ENCODE measurements around the gene AP1G2.

The AP1G2 gene

DNA sequence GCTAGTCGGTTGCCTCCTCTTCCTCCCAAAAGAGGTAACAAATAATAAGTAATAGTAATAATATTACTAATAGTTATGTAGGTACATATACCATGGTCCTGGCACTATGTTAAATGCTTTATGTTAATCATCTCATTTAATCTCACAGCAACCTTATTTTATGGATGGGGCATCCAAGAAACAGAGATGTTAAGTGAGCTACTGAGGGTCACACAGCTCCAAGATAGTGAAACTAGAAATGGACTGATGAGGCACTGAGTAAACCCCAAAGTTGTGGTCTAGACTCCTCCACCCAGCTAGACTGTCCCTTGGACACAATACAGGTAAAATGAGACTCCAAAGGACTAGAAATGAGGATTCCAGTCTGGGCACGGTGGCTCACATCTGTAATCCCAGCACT, 31.1 kb downstream of the AP1G2 start:
- FAIRE-seq, result no peak

DNA sequence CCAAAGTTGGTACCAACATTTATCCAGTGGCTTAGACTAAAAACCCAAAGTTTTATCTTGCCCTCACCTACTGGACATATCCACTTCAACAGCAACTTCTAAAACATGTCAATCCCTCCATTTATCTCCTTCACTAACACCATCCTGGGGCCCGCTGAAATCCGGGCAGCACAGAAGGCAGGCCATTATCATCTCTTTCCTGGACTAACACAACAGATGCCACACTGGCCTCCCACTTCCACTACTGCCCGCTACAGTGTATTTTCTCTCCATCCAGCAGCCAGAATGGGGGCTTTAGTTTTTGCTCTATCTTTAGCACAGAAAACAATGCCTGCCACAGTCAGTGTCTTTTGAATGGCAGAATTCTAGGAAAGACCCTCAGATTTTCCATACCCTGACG, 31.6 kb downstream of the AP1G2 start:
- FAIRE-seq, result no peak

DNA sequence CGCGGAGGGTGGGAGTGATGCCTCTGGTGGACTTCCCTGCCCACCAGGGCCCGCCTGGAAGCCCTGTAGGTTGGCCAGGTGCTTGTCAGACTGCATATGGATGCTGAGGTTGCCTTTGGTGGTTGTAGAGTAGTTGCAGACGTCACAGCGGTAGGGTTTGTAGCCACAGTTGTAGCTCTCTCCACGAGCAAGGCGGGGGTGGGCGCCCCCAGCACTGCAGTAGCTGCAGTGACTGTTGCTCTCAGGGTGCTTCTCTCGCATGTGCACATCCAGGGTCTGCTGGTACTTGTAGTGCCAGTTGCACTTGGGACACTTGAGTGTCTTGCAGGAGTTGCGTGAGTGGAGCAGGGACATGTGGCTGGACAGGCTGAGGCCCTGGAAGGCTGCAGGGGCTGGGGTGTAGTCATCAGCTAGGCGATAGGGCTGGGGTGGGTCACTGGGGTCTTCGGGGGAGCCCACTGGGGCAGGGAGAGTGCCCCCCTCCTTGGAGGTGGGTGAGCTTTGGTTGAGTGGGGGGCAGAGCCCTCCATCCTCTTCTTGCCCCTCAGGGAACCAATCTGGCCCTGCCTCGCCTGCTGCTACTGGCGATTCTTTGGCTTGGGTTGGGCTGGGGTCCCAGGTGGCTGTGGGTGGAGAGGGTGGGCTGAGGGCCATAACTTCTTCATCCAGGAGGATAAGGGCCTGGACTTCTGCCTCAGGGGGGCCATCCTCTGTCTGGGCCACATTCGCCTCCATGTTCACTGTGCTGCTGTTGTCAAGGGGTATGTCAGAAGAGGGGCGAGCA, 33.7 kb downstream of the AP1G2 start:
- FAIRE-seq, result no peak

DNA sequence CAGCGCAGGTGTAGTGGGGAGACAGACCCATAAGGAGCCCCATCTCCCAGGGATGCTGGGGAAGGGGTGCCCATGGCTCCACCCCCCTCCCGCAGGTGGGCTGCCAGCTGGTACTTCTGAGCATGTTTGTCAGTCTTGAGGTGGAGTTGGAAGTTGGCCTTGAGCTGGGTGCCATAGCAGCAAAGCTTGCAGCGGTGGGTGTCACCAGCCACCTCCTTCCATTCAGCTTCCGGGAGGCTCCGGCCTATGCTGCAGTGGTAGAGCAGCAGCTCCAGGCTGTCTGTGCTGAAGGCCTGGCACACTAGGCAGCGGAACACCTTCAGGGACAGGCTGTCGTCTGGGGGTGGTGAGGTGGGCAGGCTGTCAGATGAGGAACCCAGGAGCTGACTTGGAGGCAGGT, 34.9 kb downstream of the AP1G2 start:
- no peak for FAIRE-seq

DNA sequence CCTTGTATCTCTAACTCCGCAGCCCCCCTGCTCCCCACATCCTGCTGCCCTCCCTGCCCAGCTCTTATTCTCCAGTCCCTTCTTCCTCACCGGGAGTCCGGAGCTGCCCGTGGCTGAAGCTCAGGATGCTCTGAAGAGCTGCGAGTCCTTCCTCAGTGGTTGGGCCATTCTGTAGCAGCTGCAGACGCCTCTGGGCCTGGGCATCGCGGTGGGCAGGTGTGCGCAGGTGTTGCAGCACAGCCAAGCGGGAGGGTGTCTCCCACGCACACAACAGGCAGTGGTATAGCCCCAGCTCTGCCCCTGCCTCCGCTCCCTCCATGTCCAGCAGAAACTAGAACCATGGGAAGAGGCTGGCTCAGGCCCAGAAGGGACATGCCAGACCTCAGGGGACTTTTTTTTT, 36.2 kb downstream of the AP1G2 start:
- FAIRE-seq, result no peak

DNA sequence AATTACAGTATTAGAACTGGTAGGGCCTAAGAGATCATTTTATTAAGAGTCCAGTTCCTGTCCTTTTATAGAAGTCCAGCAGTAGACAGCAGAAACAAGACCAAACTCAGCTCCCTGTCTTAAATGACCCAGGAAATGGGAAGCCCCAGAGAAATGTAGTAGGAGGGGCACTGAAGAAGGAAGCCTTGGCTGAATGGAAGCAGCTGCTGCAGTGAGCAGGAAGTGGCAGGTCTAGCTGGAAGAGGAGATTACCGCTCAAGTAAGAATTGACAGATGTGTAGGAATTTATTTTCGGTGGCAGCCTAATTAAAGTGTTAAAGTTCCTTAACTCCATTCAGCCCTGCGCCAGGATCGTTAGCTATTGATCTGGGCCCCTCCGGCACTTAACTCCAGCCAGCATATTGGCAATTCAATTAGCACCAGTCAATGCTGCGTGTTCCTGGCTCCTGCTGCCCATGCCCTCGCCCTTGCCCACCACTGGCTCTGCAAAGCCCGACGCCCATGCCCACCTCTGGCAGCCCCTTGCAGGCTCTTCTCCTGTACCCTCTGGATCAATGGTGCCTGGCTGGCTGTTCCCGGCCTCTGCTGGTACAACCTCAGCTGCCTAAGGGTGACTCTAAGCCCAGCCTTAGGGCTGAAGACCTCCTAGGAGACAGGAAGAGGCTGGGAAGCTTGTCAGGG, 37.1 kb downstream of the AP1G2 start:
- no peak for FAIRE-seq

DNA sequence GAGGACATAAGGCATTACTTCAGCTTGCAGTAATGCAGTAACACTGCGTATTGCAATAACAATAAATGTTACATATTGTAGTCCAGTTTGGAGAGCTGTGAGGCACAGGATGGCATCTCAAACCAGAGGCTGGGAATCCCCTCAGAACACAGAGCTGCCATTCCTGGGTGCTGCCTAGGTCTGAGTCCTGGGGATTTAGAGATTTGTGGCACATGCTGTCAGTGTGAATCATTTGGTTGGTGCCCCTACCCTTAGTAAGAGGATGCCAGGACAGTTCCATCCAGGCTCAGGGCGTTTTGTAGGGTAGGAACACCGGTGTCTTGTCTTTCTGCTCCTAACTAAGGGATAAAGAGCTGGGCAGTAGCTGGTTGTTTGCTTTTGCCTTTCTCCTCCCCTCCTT, 38.6 kb downstream of the AP1G2 start:
- no peak for FAIRE-seq

DNA sequence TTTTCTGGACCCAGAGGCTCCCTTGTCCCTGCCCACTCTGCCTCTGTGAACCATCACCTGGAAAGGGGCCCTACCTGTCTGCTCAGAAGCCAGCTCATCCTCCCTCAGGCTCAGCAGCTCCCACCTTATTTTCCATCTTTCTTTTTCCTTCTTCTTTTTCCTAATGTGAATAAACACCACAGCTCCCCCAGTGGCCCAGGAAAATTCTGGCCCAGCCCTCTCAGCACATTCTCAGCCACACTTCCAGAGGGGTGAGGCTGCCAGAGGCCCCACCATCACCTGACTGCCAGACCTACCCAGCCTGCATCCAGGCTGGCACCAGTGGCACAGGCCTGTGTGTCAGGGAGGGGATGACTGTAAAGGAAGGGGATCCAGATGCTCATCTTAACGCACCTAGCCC, 39.0 kb downstream of the AP1G2 start:
- no peak for FAIRE-seq

DNA sequence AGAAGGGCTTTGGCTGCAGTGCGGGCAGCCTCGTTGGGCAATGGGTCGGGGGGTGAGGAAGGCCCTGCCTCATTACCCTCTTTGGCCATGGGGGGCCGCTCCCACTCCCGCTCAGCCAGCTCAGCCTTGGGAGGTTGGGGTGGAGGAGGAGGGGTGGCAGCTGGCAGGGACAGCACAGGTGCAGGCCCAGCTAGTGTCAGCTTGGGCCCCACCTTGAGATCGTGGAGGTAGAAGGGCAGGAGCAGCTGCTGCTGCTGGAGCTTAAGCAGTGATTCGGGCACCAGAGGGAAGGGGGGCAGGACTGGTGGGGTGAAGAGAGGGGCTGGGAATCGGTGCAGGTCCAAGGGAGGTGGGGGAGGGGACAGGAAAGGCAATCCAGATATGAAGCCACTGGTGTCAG, 42.0 kb downstream of the AP1G2 start:
- no peak for FAIRE-seq

DNA sequence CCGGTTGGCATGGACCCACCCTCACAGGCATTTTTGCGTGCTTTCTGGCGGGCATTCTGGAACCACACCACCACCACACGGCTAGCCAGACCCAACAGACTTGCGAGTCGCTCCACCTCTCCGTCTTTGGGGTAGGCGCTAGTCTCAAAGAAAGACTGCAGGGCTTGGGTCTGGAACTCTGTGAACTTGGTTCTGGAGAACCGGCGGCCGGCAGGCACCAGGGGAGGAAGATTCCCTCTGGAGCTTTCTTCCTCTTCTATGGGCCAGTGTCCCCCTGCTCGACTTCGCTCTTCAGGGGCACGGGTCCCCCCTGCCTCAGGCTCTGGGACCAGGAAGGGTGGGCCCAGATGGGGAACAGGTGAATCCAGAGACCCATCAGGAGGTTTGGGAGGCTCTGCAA, 42.6 kb downstream of the AP1G2 start:
- FAIRE-seq, result no peak

DNA sequence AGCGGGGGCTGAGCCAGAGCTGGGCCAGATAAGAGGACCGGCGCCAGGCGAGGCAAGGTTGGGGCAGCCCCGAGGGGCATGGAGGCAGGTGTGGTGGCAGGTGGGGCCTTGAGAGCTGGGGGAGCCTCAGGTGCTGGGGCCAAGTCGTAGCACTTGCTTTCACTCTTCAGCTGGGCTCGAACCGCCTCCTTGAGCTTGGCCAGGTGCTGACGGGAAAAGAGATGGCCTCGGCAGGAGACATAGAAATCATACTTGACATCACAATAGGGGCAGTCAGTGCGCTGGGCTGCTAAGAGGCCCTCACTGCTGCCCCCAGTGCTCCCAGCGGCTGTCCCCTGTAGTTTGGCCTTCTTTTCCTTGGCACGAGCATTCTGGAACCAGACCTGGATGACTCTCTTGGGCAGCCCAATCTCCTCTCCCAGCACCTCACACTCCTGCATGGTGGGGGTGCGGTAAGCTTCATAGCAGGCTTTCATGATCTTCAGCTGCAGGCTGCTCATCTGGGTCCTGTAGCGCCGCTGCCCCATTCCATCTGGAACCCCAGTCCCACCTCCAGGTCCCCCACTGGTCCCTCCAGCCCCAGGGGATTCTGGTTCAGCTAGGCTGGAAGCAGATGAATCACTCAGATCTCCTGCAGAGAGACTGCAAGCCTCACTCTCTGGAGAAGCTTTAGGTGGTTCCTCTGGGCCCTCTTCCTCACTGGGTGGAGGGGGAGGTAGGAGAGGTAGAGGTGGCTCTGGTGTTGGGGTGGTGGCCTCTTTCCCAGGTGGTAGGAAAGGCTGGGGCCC, 44.2 kb downstream of the AP1G2 start:
- no peak for FAIRE-seq

DNA sequence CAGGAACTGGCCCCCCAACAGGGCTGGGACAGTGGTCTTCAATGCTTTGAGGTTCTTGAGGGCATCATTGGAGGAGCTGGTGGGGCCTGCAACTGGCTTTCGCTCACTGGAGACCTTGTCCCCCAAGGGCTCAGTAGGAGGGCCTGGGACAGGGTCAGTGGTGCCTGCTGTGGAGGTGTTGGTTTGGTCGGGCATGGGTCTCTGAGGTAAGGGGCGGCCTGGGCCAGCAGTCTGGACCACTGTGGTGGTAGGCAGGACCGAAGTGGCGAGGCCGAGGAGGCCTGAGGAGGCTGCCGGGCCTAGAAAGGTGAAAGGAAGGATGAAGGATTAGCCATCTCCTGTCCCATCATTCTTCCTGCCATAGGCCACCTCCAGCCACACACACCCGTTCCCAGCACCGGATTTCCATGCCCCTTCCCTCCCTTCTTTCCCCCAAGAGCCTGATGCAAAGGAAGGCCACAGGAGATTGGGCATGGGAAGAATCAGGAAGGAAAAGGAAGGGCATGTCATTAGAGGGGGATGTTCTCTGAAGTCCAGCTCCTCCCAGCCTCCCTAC, 44.9 kb downstream of the AP1G2 start:
- FAIRE-seq, result no peak

DNA sequence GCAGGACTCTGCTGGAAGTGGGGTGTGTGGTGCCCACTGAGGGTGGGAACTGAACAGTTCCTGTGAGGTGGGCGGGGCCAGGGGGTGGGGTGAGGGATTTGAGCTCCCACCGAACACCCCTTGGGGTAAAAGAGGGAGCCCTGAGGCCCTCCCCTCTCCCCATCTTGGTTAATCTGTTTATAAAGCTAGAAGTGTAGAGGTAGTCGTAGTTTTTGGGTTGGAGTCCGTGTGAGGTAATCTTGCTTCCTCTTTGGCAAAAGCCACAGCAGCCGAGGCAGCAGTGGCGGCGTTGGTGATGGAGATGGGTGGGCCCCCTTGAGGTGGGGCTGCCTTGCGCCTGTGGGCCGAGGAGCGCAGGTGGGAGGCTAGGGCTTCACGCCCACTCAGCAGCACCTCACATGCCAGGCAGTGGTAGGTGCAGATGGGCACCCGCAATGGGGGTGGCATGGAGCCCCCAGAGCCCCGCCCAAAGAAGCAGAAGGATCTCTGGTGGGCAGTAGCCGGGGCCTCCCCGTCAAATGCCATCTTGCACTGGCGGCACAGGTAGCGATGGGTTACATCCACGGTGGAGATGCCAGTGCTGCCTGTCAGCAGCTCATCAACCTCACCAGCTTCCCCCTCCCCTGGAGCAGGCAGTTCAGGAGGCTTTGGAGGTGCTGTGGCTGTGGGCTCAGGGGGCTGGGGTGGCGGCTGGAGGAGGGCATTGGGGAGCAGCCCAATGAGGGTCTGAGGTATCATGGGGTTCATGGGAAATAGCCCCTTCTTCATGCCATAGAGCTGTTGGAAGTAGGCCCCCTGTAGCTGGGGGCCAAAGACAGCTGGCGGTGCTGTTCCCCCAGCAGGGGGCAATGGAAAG, 45.6 kb downstream of the AP1G2 start:
- no peak for FAIRE-seq

DNA sequence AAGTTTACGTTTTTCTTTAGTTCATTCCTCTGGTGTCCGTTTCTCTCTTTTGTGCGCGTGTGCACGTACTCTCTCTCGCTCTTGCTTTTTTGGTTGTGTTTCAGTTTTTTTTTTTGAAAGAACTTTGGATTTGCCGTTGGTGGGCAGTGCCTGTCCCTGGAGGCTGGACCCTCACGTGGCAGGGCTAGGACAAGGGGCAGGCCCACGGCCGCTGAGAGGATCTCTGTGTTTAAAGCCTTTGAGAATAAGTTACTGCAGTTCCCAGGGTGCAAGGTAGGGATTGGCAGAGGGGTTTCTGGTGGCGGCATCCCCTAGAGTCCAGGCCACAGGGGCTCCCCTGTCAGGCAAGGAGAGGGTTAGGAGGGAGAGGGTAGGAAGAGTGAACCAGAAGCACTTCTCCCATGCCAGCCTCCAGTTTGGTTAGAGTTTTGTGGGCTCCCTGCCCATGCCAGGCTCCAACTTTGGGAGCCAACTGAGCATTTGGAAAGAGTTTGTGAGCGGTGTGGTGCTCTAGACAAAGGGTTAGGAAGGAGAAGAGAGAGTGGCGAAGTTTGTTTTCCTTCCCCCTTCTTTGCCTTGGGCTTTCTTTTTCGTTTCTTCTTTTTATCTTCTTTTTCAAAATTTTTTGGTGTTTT, 46.6 kb downstream of the AP1G2 start:
- FAIRE-seq, result no peak

DNA sequence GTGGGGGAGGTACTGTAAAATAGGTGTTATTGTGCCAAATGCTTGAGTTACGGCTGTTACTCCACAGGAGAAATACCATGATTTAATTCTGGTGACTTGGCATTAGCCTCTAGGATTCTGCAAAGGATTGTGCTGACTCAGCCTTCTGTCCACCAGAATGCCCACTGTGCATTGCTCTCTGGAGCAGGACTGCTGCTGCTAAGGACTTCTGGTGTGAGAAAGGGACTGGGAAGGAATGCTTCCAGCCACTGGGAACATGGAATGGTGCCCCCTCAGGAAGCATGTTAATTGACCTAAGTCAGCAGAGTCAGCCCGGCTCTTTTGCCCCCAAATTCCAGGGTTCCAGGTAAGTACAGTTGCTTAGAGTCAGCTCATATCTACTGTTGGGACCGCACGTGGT, 48.9 kb downstream of the AP1G2 start:
- no peak for FAIRE-seq

DNA sequence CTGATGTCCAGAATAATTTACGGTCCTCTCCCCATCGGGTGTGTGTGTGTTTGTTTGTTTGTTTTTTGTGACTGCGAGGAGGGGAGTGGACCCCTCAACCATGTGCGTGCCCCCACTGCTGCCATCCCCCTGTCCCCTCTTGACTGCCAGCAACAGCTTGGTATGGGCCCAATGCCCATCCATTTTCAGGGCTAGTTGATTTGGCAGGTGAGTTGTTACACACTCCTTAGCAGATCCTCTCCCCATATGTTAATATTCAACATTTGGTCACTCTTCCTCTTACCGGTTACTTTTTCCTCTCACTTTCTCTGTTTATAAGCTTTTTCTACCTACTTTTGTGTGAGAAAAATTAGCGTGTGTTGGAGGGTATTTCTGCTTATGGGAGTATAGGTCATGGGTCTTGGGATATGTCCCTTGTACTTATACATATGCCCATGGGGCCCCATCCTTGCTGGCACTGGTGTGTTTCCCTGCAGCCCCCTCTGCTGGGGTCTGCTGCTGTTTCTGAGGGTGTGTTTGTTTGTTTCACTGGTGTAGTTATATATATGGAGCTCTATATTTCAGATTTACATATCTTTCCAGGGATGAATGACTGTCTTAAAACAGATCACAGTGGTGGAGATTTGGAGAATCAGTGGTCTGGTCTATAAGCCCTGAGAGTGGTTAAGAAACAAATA, 49.8 kb downstream of the AP1G2 start:
- FAIRE-seq, result no peak

DNA sequence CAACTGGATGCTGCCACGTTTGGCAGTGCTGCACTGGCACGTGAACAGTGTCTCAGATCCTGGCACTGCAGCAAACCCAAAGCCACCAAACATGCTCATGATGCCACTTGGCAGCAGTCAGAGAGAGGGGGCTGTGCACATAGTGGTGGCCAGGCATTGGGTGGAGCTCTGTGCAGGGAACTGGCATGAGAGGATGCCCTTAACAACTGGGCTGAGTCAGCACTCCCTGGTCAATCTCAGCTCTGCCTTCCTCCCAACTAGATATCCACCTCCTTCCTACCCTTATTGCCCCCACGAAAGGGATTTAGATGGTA, 53.0 kb downstream of the AP1G2 start:
- FAIRE-seq, result no peak

DNA sequence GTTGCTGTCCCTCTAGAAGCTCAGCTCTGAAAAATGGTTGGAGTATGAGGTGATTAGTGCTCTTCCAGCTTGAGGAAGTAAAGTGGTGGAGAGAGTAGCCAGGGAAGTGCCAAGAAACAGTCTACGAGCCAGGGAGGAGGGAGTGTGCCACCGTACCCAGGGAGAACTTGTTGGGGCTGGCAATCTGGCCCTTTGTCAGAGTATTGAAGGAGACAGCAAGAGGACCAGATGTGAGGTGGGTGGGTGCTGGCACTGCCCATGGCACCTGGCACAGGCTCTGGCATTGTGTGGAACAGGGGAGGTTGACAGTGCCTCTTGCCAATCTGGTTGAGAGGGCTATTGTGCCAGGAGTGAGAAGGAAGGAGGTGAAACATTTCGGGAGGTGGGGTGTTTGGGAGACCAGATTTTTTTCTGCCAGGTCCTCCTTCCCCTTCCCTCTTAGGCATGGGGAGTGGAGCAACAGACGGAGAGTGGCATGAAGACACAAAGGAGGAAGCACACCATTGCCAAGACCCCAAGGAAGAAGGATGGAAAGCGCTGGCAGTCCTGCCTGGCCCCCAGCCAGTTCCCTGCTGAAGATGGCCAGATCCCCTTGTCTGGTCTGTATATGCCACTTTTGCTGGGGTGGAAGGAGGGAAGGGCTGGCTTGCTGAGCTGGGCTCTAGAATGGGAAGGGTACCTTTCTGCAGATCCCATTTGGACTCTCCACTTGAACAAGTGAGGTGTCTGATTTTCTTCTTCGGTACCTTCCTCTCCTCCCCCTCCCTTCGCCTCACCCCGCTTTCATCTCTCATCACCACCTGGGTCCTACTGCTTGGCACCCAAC, 53.6 kb downstream of the AP1G2 start:
- FAIRE-seq, result no peak

DNA sequence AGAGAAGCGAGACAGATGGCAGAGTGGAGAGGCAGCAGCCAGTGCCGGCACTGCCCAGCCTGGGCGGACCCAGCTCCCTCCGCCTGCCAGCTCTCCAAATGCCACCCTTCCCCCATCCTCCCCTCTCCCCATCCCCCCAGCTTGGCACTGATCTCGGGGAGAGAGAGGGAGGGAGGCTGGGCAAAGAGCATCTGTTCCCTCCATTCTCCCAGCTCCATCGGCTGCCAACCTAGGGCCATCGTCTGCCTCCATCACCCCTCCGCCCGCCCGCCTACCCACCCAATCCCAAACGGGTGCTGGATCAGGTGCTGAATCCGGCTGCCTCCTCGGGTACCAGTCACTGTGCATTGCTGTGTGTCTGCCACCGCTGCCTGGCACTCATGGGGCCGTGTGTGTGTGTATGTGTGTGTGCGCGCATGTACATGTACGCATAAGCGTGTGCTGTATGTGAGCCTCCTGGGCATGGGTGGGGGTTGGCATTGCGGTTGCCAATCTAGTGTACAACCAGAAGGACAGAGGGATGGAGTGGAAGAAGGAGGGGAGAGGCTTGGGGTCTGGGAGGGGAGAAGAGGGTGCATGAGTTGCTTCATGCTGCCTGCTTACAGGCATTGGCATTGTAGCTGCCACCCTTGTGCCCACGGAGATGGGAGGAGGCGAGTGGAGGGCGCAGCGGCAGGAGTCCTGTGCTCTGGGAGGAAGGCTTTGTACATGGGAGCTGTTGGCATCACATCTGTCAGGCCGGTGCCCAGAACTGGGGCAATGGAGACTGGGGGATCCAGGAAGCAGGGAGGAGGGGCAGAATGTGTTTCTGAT, 54.4 kb downstream of the AP1G2 start:
- FAIRE-seq, result no peak

DNA sequence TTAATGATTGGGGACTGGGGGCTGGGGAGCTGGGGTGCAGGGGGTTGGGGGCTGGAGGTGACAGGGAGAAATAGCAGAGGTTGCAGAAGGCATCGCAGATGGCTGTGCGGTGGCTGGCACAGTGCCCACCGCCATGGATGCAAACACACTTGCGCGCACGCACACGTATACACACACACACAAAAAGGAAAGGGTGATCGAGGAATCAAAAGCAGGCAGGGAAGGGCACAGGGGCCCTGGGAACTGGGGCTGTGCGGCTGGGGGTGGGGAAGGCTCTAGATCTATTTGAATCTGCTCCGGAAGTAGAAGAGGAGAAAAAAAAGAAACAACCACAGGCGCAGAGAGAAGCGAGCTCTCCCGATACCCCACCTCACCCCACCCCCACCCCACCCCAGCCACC, 55.4 kb downstream of the AP1G2 start:
- no peak for FAIRE-seq
